Uterus (tissue), 4 donors: Measurements from ENCODE around the gene IL1RAP. TPM values are rescaled to one million over a fixed set of nuclear protein-coding genes. Genes with fewer than 3 reads are reported as not detected.
A peak's percentile ranks its signal among the peaks of the same experiment; 100 is the strongest.

ENCODE experiments used
- DNase-seq, 2 donors: peaks; one replicate each; pipeline ENCODE4 v3.0.0-alpha.2; 2019 to 2020
- H3K27ac ChIP-seq, 2 donors: fragments of 200-600 bp; sonication (generic); 1 replicate in 1 of 2; 2 replicates in 1 of 2; pipeline ENCODE4 v1.5.1; 2016 to 2018
- H3K27me3 ChIP-seq, 2 donors: fragments of 200-600 bp; sonication (generic); one replicate each; pipeline ENCODE4 v1.5.1; 2018 to 2019; ENCODE audit warnings: control low read depth in 1 of 2
- H3K36me3 ChIP-seq, 2 donors: fragments of 200-600 bp; sonication (generic); one replicate each; pipeline ENCODE4 v1.5.1; 2019; ENCODE audit warnings: control low read depth in 1 of 2
- H3K4me1 ChIP-seq, 2 donors: fragments of 200-600 bp; sonication (generic); one replicate each; pipeline ENCODE4 v1.5.1; 2018 to 2019; ENCODE audit warnings: control low read depth in 1 of 2
- H3K4me3 ChIP-seq, 2 donors: fragments of 200-600 bp; sonication (generic); 1 replicate in 1 of 2; 2 replicates in 1 of 2; pipeline ENCODE4 v1.5.1; 2018 to 2019; ENCODE audit warnings: mild to moderate bottlenecking in 1 of 2
- H3K9me3 ChIP-seq, 2 donors: fragments of 200-600 bp; sonication (generic); one replicate each; pipeline ENCODE4 v1.5.1; 2019; ENCODE audit warnings: control low read depth in 1 of 2
- CTCF ChIP-seq, 4 experiments: fragments of 200-600 bp in 2 of 4; fragments of 450-650 bp in 2 of 4; sonication (generic) in 2 of 4; IDR thresholded peaks; one replicate each; pipeline ENCODE4 v1.5.1; 2016 to 2019; ENCODE audit warnings: antibody characterized with exemption in 4 of 4, mild to moderate bottlenecking in 2 of 4, moderate library complexity in 1 of 4
- POLR2A ChIP-seq, 2 donors: fragments of 450-650 bp; IDR thresholded peaks; one replicate each; pipeline ENCODE4 v1.6.1; 2016; ENCODE audit warnings: antibody characterized with exemption in 2 of 2, mild to moderate bottlenecking in 1 of 2, moderate library complexity in 1 of 2
- intact Hi-C: fragments of 100-400 bp; cut with DNase I; formaldehyde crosslinking; loops from one replicate; pipeline ENCODE4 v1.15.1; 2023; ENCODE audit warnings: low total_unique reads
- total RNA-seq, 4 donors: library from RNA; depleted of rRNA in 3 of 4; stranded (reverse); fragments of >200 nt in 3 of 4; gene quantifications; one replicate each; pipeline versions ENCODE4 v1.1.0 to v1.2.4, GENCODE V29; 2014 to 2023
- donor health status: DM: yes; HTN: yes; CAD: no.

IL1RAP gene
- total RNA-seq, 4 donors from 2014 or later: 2.8 to 26.8 (median 10.4) TPM

- Histone ChIP-seq H3K27me3 (no peaks in the 10 kb centered on the region), H3K4me1 (no peaks in the 10 kb centered on the region), H3K4me3 (no peak overlapping the region), H3K9me3 (no peaks in the 10 kb centered on the region), H3K27ac (no peak overlapping the region), H3K36me3 (no peaks in the 10 kb centered on the region)
- intact Hi-C loops: no loop called here
- TF ChIP-seq POLR2A (IDR thresholded peaks at IDR 0.05) (no peak), CTCF (IDR thresholded peaks at IDR 0.05) (no peak)
- no peak for DNase-seq
Measured at GRCh38 chr3:190694335-190695001, 180.6 kb downstream of the IL1RAP start.

GRCh38 chr3:190695225-190695624, 181.3 kb downstream of the IL1RAP start:
- no peaks in the 10 kb centered on the region for H3K27me3 ChIP-seq
- no peak for DNase-seq
- no peaks in the 10 kb centered on the region for H3K9me3 ChIP-seq
- no peak overlapping the region for H3K27ac ChIP-seq
- TF ChIP-seq CTCF (IDR thresholded peaks at IDR 0.05) (no peak), POLR2A (IDR thresholded peaks at IDR 0.05) (no peak)
- intact Hi-C loops: no loop called here
- H3K36me3 ChIP-seq: no peaks in the 10 kb centered on the region
- no peak overlapping the region for H3K4me3 ChIP-seq
- no peaks in the 10 kb centered on the region for H3K4me1 ChIP-seq

- H3K27ac ChIP-seq: no peak overlapping the region
- intact Hi-C loops: no loop called here
- H3K4me1 ChIP-seq: no peaks in the 10 kb centered on the region
- no peaks in the 10 kb centered on the region for H3K36me3 ChIP-seq
- no peak for DNase-seq
- H3K4me3 ChIP-seq: no peak overlapping the region
- no peaks in the 10 kb centered on the region for H3K9me3 ChIP-seq
- TF ChIP-seq POLR2A (IDR thresholded peaks at IDR 0.05): no peak
- no peak for TF ChIP-seq CTCF (IDR thresholded peaks at IDR 0.05)
- H3K27me3 ChIP-seq: no peaks in the 10 kb centered on the region
Measured at GRCh38 chr3:190695994-190696393, 182.1 kb downstream of the IL1RAP start.

- intact Hi-C loops: no loop called here
- TF ChIP-seq POLR2A (IDR thresholded peaks at IDR 0.05) (no peak), CTCF (IDR thresholded peaks at IDR 0.05) (peak; percentile 39 to 46 (median 44))
- DNase-seq: no peak
Measured at GRCh38 chr3:190696777-190697501, 183.1 kb downstream of the IL1RAP start.

GRCh38 chr3:190697502-190697830, 183.6 kb downstream of the IL1RAP start:
- no peak for TF ChIP-seq CTCF (IDR thresholded peaks at IDR 0.05)
- TF ChIP-seq POLR2A (IDR thresholded peaks at IDR 0.05): no peak
- H3K27ac ChIP-seq: no peak overlapping the region
- H3K4me1 ChIP-seq: no peaks in the 10 kb centered on the region
- no peaks in the 10 kb centered on the region for H3K9me3 ChIP-seq
- intact Hi-C loops: no loop called here
- DNase-seq: no peak
- no peaks in the 10 kb centered on the region for H3K36me3 ChIP-seq
- no peaks in the 10 kb centered on the region for H3K27me3 ChIP-seq
- no peak overlapping the region for H3K4me3 ChIP-seq

More at GRCh38 chr3:190696777-190697501, 183.1 kb downstream of the IL1RAP start:
- no peak overlapping the region for H3K4me3 ChIP-seq
- H3K4me1 ChIP-seq: no peaks in the 10 kb centered on the region
- no peak overlapping the region for H3K27ac ChIP-seq
- H3K27me3 ChIP-seq: no peaks in the 10 kb centered on the region
- H3K36me3 ChIP-seq: no peaks in the 10 kb centered on the region
- H3K9me3 ChIP-seq: no peaks in the 10 kb centered on the region
